Measurements from ENCODE around the gene RPS10.

GRCh38 chr6:34396518-34396917 is 29.4 kb downstream of the RPS10 start:
- TF ChIP-seq CTCF (IDR thresholded peaks at IDR 0.05; ENCODE audit: insufficient read depth, low read length, poor library complexity, severe bottlenecking), result no peak
- no peak for TF ChIP-seq EZH2phosphoT487 (conservative IDR thresholded peaks at IDR 0.05; ENCODE audit: low read length)

Measured in SU-DHL-6 (cell line).